ENCODE data around the gene PCCA.
A peak's percentile ranks its signal among the peaks of the same experiment; 100 is the strongest.
"Not testable (repeated sequence)": the region's sequence is repeated elsewhere in the genome, so short reads cannot be mapped to it uniquely, and the experiment has no call there.

Gene PCCA

GRCh38 chr13:100514788-100515409 is 426.0 kb downstream of the PCCA start:
- peak; percentile 60 for DNase-seq

GRCh38 chr13:100515410-100515800 is 426.5 kb downstream of the PCCA start:
- DNase-seq = no peak

- DNase-seq = no peak
Measured at GRCh38 chr13:100517135-100517534, 428.2 kb downstream of the PCCA start.

- no peak for DNase-seq
Measured at GRCh38 chr13:100517728-100518127, 428.8 kb downstream of the PCCA start.

GRCh38 chr13:100518394-100519062 is 429.6 kb downstream of the PCCA start:
- DNase-seq = no peak

GRCh38 chr13:100519626-100520025 is 430.7 kb downstream of the PCCA start:
- no peak for DNase-seq

- no peak for DNase-seq
Measured at GRCh38 chr13:100520936-100521850, 432.3 kb downstream of the PCCA start.

- DNase-seq = no peak
Measured at GRCh38 chr13:100521851-100522617, 433.1 kb downstream of the PCCA start.

- DNase-seq = no peak
Measured at GRCh38 chr13:100522618-100523309, 433.9 kb downstream of the PCCA start.

- no peak for DNase-seq
Measured at GRCh38 chr13:100523411-100523810, 434.5 kb downstream of the PCCA start.

GRCh38 chr13:100523981-100524386 is 435.1 kb downstream of the PCCA start:
- no peak for DNase-seq

GRCh38 chr13:100524688-100525087 is 435.8 kb downstream of the PCCA start:
- not testable (repeated sequence) for DNase-seq

GRCh38 chr13:100525453-100526317 is 436.8 kb downstream of the PCCA start:
- DNase-seq = no peak

GRCh38 chr13:100526318-100527000 is 437.6 kb downstream of the PCCA start:
- no peak for DNase-seq

- DNase-seq = no peak
Measured at GRCh38 chr13:100527644-100528043, 438.8 kb downstream of the PCCA start.

GRCh38 chr13:100528353-100528752 is 439.5 kb downstream of the PCCA start:
- no peak for DNase-seq

GRCh38 chr13:100528820-100529219 is 439.9 kb downstream of the PCCA start:
- no peak for DNase-seq

GRCh38 chr13:100529666-100530377 is 440.9 kb downstream of the PCCA start:
- no peak for DNase-seq

- no peak for DNase-seq
Measured at GRCh38 chr13:100530671-100531213, 441.8 kb downstream of the PCCA start.

Measured in amniotic stem cell (primary cell).